Thyroid gland (tissue), 4 donors: Measurements from ENCODE around the gene RNASE8. TPM values are rescaled to one million over a fixed set of nuclear protein-coding genes. Genes with fewer than 3 reads are reported as not detected.

Experiments
- DNase-seq, 2 donors: peaks; one replicate each; pipeline ENCODE4 v3.0.0-alpha.2; 2019
- H3K27ac ChIP-seq, 3 donors: fragments of 200-600 bp; sonication (generic); 1 replicate in 2 of 3; 2 replicates in 1 of 3; pipeline ENCODE4 v1.5.1; 2016 to 2019; ENCODE audit warnings: mild to moderate bottlenecking in 1 of 3, moderate library complexity in 1 of 3
- H3K27me3 ChIP-seq: fragments of 200-600 bp; sonication (generic); one replicate; pipeline ENCODE4 v1.5.1; 2019
- H3K36me3 ChIP-seq, 2 donors: fragments of 200-600 bp; sonication (generic); one replicate each; pipeline ENCODE4 v1.5.1; 2016 to 2019
- H3K4me1 ChIP-seq, 2 donors: fragments of 200-600 bp; sonication (generic); one replicate each; pipeline ENCODE4 v1.5.1; 2017 to 2019
- H3K4me3 ChIP-seq, 3 donors: fragments of 200-600 bp; sonication (generic); replicated peaks in 1 of 3; 1 replicate in 2 of 3; 2 replicates in 1 of 3; pipeline ENCODE4 v1.5.1; 2016; ENCODE audit warnings: mild to moderate bottlenecking in 1 of 3
- H3K9me3 ChIP-seq: fragments of 200-600 bp; sonication (generic); one replicate; pipeline ENCODE4 v1.5.1; 2017
- CTCF ChIP-seq, 6 experiments: fragments of 200-600 bp in 3 of 6; fragments of 450-650 bp in 3 of 6; sonication (generic) in 3 of 6; IDR thresholded peaks; one replicate each; pipeline ENCODE4 v1.5.1; 2016 to 2019; ENCODE audit warnings: antibody characterized with exemption in 6 of 6, mild to moderate bottlenecking in 2 of 6, inconsistent platforms in 1 of 6, moderate library complexity in 1 of 6
- POLR2A ChIP-seq, 2 donors: fragments of 450-650 bp; IDR thresholded peaks; one replicate each; pipeline ENCODE4 v1.6.1; 2017; ENCODE audit warnings: antibody characterized with exemption in 2 of 2, mild to moderate bottlenecking in 2 of 2, moderate library complexity in 1 of 2
- WGBS, 2 donors: methylation state at CpG; one replicate each; pipeline ENCODE4 v1.1.5; 2017; 5-methylcytosine and 5-hydroxymethylcytosine counted together
- intact Hi-C: fragments of 100-400 bp; cut with DNase I; formaldehyde crosslinking; loops from one replicate; pipeline ENCODE4 v1.15.1; 2023
- total RNA-seq, 4 donors: library from RNA; depleted of rRNA; stranded (reverse); fragments of >200 nt; gene quantifications; one replicate each; pipeline ENCODE4 v1.2.3, GENCODE V29; 2016

Gene RNASE8
- total RNA-seq, 4 donors from 2014 or later = not detected

GRCh38 chr14:21100931-21101330 lies 43.3 kb downstream of the RNASE8 start, which contains the start of gene TMEM253:
TMEM253 (plus strand) TSS chr14:21101066; CDS start chr14:21101344, 278 bp downstream.
- 82 to 93% methylated on average over 5 of the region's 5 CpGs for WGBS, 2 donors

GRCh38 chr14:21101802-21102413 lies 44.3 kb downstream of the RNASE8 start:
- peaks cover 21 to 45% of the 10 kb centered on the region in 2 donors for H3K4me1 ChIP-seq
- no peak for TF ChIP-seq POLR2A (IDR thresholded peaks at IDR 0.05)
- TF ChIP-seq CTCF (IDR thresholded peaks at IDR 0.05) = no peak

More at GRCh38 chr14:21100931-21101330, 43.3 kb downstream of the RNASE8 start, which contains the start of gene TMEM253:
- no peaks in the 10 kb centered on the region for H3K27me3 ChIP-seq
- H3K9me3 ChIP-seq = no peaks in the 10 kb centered on the region
- peaks cover 17 to 44% of the 10 kb centered on the region in 2 donors for H3K4me1 ChIP-seq
- DNase-seq = no peak
- H3K4me3 ChIP-seq = no peak within 1 kb of the TSS
- H3K27ac ChIP-seq = peak within 1 kb of the TSS in 1 of 3 donors; percentile 94
- TF ChIP-seq POLR2A (IDR thresholded peaks at IDR 0.05) (no peak), CTCF (IDR thresholded peaks at IDR 0.05) (no peak)
- H3K36me3 ChIP-seq = no peaks in the 10 kb centered on the region
- intact Hi-C loops = no loop called here

GRCh38 chr14:21102521-21103410 lies 45.1 kb downstream of the RNASE8 start:
- no peak for TF ChIP-seq CTCF (IDR thresholded peaks at IDR 0.05)
- TF ChIP-seq POLR2A (IDR thresholded peaks at IDR 0.05) = no peak
- peak in 1 of 2 donors; percentile 14 for DNase-seq
- Histone ChIP-seq H3K9me3 (no peaks in the 10 kb centered on the region), H3K4me3 (peak overlapping the region in 1 of 3 donors; percentile 61), H3K27ac (peak overlapping the region; percentile 89 to 98 (median 95)), H3K4me1 (peaks cover 19 to 46% of the 10 kb centered on the region in 2 donors), H3K27me3 (no peaks in the 10 kb centered on the region), H3K36me3 (no peaks in the 10 kb centered on the region)
- intact Hi-C loops = no loop called here
- 17% methylated on average over 9 of the region's 9 CpGs for WGBS, 2 donors

More at GRCh38 chr14:21101802-21102413, 44.3 kb downstream of the RNASE8 start:
- Histone ChIP-seq H3K27ac (no peak overlapping the region), H3K27me3 (no peaks in the 10 kb centered on the region), H3K4me3 (no peak overlapping the region), H3K36me3 (no peaks in the 10 kb centered on the region), H3K9me3 (no peaks in the 10 kb centered on the region)
- 89 to 91% methylated on average over 5 to 8 of the region's 8 CpGs for WGBS, 2 donors
- intact Hi-C loops = no loop called here
- DNase-seq = no peak

DNA sequence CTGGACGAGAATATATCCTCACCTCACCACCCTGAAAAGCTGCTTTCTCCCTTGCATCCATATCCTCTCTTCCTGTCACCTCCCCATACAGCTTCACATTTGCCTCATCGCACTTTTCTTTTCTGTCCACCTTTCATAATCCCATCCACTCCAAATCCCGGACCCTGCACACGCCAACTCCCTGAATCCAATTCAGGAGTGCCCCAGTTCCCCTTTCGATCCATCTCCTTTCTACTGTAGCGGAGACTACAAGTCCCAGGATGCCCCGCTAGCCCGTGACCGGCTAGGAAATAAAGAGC lies 45.7 kb downstream of the RNASE8 start:
- 0% methylated on average over 9 of the region's 9 CpGs for WGBS, 2 donors
- Histone ChIP-seq H3K36me3 (no peaks in the 10 kb centered on the region), H3K4me3 (peak overlapping the region in 1 of 3 donors; percentile 61), H3K9me3 (no peaks in the 10 kb centered on the region), H3K4me1 (peaks cover 18 to 46% of the 10 kb centered on the region in 2 donors), H3K27me3 (no peaks in the 10 kb centered on the region), H3K27ac (peak overlapping the region; percentile 89 to 98 (median 95))
- no peak for DNase-seq
- intact Hi-C loops = no loop called here
- no peak for TF ChIP-seq CTCF (IDR thresholded peaks at IDR 0.05)
- TF ChIP-seq POLR2A (IDR thresholded peaks at IDR 0.05) = no peak
